ENCODE data around the gene MIPOL1.
"Not testable (repeated sequence)": the region's sequence is repeated elsewhere in the genome, so short reads cannot be mapped to it uniquely, and the experiment has no call there.

MIPOL1 gene

DNA sequence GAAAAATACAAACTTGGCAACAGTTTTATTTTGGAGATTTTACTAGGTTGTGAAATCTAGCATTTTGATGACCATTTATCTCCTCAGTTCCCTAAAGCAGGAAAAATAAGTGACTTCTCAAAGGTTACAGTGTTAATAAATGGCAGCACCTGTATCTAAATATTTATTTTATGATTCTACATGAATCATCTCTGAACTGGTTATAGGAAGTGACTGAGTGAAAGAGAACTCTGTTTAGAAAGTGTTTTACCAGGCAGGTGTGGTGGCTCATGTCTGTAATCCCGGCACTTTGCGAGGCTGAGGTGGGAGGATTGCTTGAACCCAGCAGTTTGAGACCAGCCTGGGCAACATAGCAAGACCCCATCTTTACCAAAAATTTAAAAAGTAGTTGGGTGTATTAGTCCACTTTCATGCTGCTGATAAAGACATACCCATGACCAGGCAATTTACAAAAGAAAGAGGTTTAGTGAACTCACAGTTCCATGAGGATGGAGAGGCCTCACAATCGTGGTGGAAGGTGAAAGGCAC, 26.3 kb downstream of the MIPOL1 start:
- H3K36me3 ChIP-seq (ENCODE audit: control insufficient read depth in 2 of 2, insufficient read depth in 1 of 2, low read length in 2 of 2), result peaks cover 0 to 7% of the 10 kb centered on the region in 2 experiments; a peak in 1 of 3 replicates
- TF ChIP-seq TCF7L2 (IDR thresholded peaks at IDR 0.05; ENCODE audit: borderline replicate concordance, low read depth, low read length) (no peak), SP2 (tag by site-specific recombination; IDR thresholded peaks at IDR 0.05) (no peak), ZNF658 (tag by site-specific recombination; IDR thresholded peaks at IDR 0.05) (no peak), SP3 (tag by site-specific recombination; IDR thresholded peaks at IDR 0.05) (no peak), ZBTB21 (tag by site-specific recombination; IDR thresholded peaks at IDR 0.05) (no peak), ZNF707 (tag by site-specific recombination; IDR thresholded peaks at IDR 0.05) (no peak), ZNF175 (tag by site-specific recombination; IDR thresholded peaks at IDR 0.05) (no peak), ZNF560 (tag by site-specific recombination; IDR thresholded peaks at IDR 0.05; ENCODE audit: borderline replicate concordance) (no peak), ZNF202 (tag by site-specific recombination; IDR thresholded peaks at IDR 0.05; ENCODE audit: borderline replicate concordance) (no peak), SCRT2 (tag by site-specific recombination; IDR thresholded peaks at IDR 0.05) (no peak), REPIN1 (tag by site-specific recombination; IDR thresholded peaks at IDR 0.05; ENCODE audit: low read depth) (no peak), ZNF10 (tag by site-specific recombination; IDR thresholded peaks at IDR 0.05) (no peak)
- TF ChIP-seq, protein P1, sequence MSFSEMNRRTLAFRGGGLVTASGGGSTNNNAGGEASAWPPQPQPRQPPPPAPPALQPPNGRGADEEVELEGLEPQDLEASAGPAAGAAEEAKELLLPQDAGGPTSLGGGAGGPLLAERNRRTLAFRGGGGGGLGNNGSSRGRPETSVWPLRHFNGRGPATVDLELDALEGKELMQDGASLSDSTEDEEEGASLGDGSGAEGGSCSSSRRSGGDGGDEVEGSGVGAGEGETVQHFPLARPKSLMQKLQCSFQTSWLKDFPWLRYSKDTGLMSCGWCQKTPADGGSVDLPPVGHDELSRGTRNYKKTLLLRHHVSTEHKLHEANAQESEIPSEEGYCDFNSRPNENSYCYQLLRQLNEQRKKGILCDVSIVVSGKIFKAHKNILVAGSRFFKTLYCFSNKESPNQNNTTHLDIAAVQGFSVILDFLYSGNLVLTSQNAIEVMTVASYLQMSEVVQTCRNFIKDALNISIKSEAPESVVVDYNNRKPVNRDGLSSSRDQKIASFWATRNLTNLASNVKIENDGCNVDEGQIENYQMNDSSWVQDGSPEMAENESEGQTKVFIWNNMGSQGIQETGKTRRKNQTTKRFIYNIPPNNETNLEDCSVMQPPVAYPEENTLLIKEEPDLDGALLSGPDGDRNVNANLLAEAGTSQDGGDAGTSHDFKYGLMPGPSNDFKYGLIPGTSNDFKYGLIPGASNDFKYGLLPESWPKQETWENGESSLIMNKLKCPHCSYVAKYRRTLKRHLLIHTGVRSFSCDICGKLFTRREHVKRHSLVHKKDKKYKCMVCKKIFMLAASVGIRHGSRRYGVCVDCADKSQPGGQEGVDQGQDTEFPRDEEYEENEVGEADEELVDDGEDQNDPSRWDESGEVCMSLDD (tag by site-specific recombination; IDR thresholded peaks at IDR 0.05), result no peak
- TF ChIP-seq, protein P2, sequence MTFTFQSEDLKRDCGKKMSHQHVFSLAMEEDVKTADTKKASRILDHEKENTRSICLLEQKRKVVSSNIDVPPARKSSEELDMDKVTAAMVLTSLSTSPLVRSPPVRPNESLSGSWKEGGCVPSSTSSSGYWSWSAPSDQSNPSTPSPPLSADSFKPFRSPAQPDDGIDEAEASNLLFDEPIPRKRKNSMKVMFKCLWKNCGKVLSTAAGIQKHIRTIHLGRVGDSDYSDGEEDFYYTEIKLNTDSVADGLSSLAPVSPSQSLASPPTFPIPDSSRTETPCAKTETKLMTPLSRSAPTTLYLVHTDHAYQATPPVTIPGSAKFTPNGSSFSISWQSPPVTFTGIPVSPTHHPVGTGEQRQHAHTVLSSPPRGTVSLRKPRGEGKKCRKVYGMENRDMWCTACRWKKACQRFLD (tag by site-specific recombination; IDR thresholded peaks at IDR 0.05), result no peak
- TF ChIP-seq, protein P3, sequence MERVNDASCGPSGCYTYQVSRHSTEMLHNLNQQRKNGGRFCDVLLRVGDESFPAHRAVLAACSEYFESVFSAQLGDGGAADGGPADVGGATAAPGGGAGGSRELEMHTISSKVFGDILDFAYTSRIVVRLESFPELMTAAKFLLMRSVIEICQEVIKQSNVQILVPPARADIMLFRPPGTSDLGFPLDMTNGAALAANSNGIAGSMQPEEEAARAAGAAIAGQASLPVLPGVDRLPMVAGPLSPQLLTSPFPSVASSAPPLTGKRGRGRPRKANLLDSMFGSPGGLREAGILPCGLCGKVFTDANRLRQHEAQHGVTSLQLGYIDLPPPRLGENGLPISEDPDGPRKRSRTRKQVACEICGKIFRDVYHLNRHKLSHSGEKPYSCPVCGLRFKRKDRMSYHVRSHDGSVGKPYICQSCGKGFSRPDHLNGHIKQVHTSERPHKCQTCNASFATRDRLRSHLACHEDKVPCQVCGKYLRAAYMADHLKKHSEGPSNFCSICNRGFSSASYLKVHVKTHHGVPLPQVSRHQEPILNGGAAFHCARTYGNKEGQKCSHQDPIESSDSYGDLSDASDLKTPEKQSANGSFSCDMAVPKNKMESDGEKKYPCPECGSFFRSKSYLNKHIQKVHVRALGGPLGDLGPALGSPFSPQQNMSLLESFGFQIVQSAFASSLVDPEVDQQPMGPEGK (tag by site-specific recombination; IDR thresholded peaks at IDR 0.05), result no peak
- TF ChIP-seq, protein P4, sequence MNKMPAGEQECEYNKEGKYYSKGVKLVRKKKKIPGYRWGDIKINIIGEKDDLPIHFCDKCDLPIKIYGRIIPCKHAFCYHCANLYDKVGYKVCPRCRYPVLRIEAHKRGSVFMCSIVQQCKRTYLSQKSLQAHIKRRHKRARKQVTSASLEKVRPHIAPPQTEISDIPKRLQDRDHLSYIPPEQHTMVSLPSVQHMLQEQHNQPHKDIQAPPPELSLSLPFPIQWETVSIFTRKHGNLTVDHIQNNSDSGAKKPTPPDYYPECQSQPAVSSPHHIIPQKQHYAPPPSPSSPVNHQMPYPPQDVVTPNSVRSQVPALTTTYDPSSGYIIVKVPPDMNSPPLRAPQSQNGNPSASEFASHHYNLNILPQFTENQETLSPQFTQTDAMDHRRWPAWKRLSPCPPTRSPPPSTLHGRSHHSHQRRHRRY (tag by site-specific recombination; IDR thresholded peaks at IDR 0.05), result no peak
- no peaks in the 10 kb centered on the region for H3K9me3 ChIP-seq (ENCODE audit: control insufficient read depth, insufficient read depth, low read depth, low read length)
- no peak overlapping the region for H3K4me3 ChIP-seq (ENCODE audit: low read depth, low read length)
- no peak overlapping the region for H3K27ac ChIP-seq (ENCODE audit: extremely low read depth, low read depth, low read length)
- POLR2A ChIA-PET, result no interaction called here
- CTCF ChIA-PET, result interaction anchor here (2.5 kb wide), 1 partner anchor 7 kb away, joined by 21 read pairs; no protein-coding TSS in a partner anchor
- H3K4me1 ChIP-seq (ENCODE audit: control insufficient read depth, insufficient read depth, low read length), result no peaks in the 10 kb centered on the region

DNA sequence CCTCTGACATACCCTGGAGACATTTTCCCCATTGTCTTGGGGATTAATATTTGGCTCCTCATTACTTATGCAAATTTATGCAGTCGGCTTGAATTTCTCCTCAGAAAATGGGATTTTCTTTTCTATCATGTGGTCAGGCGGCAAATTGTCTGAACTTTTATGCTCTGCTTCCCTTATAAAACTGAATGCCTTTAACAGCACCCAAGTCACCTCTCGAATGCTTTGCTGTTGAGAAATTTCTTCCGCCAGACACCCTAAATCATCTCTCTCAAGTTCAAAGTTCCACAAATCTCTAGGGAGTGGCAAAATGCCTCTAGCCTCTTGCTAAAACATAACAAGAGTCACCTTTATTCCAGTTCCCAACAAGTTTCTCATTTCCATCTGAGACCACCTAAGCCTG, 27.9 kb downstream of the MIPOL1 start:
- H3K27ac ChIP-seq (ENCODE audit: extremely low read depth, low read depth, low read length); H3K4me1 ChIP-seq (ENCODE audit: control insufficient read depth, insufficient read depth, low read length); H3K9me3 ChIP-seq (ENCODE audit: control insufficient read depth, insufficient read depth, low read depth, low read length); CTCF ChIA-PET; H3K36me3 ChIP-seq (ENCODE audit: control insufficient read depth in 2 of 2, insufficient read depth in 1 of 2, low read length in 2 of 2); POLR2A ChIA-PET; H3K4me3 ChIP-seq (ENCODE audit: low read depth, low read length): not testable (repeated sequence)
